GM19099 (cell line): Measurements from ENCODE around the gene BLOC1S6.

Source experiments
- POLR2A ChIP-seq: IDR thresholded peaks from 3 replicates; pipeline ENCODE4 v1.6.1; 2011; ENCODE audit warnings: low read depth; ENCODE audit not compliant: insufficient read length; ENCODE audit errors: extremely low read depth

The BLOC1S6 gene

DNA sequence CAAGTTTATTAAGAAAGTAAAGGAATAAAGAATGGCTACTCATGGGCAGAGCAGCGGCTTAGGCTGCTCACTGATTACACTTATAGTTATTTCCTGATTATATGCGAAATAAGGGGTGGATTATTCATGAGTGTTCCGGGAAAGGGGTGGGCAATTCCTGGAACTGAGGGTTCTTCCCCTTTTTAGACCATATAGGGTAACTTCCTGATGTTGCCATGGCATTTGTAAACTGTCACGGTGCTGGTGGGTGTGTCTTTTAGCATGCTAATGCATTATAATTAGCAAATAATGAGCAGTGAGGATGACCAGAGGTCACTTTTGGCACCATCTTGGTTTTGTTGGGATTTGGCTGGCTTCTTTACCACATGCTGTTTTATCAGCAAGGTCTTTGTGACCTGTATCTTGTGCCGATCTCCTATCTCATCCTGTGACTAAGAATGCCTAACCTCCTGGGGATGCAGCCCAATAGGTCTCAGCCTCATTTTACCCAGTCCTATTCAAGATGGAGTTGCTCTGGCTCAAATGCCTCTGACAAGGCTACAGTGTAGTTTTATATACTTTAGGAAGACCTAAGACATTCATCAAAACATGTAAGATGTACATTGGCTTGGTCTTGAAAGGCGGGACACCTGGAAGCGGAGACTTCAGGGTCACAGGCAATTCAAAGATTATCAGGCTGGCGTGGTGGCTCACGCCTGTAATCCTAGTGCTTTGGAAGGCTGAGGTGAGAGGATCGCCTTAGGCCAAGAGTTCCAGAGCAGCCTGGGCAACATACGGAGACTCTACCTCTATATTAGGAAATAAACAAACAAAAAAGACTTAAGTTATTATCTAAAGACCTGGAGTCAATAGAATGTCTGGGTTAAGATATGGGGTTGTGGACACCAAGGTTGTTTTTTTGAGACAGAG lies 3.2 kb upstream of the BLOC1S6 start:
- TF ChIP-seq POLR2A, result no peak

DNA sequence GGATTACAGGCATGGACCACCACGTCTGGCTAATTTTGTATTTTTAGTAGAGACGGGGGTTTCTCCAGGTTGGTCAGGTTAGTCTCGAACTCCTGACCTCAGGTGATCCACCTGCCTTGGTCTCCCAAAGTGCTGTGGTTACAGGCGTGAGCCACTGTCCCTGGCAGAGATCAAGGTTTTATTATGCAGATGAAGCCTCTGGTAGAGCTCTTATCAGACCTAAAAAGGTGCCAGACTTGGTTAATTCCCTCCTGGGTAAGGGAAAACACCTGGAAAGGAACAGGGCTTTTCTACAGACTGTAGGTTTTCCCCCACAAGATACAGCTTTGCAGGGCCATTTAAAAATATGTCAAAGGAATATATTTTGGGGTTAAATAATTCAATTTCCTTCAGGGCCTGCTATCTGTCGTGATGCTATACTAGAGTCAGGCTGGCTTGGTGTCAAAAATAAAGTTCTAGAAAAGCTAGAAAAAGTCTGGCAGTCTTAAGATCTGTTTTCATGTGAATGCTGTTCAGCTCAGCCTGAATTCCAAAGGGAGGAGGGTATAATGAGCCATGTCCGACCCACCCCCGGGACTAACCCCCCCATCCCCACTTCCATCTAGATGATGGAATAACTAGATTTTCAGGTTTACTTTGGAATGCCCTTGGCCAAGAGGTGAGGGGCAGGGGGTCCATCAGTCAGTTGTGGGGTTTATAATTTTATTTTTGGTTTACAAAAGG lies 1.9 kb upstream of the BLOC1S6 start:
- TF ChIP-seq POLR2A, result no peak

DNA sequence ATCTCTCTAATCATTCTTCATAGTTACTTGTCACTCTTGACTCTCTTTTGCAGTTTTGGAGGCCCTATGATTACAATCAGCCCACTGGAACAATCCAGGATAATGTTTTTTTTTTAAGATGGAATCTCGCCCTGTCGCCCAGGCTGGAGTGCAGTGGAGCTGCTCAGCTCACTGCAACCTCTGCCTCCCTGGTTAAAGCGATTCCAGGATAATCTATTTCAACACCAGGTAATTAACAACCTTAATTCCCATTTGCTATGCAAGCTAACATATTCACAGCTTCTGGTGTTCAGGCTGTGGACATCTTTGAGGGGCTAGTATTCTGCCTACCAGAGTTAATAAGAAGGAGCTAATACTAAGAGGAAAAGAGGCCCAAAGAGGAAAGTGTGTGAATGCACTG lies 1.1 kb upstream of the BLOC1S6 start:
- no peak for TF ChIP-seq POLR2A

DNA sequence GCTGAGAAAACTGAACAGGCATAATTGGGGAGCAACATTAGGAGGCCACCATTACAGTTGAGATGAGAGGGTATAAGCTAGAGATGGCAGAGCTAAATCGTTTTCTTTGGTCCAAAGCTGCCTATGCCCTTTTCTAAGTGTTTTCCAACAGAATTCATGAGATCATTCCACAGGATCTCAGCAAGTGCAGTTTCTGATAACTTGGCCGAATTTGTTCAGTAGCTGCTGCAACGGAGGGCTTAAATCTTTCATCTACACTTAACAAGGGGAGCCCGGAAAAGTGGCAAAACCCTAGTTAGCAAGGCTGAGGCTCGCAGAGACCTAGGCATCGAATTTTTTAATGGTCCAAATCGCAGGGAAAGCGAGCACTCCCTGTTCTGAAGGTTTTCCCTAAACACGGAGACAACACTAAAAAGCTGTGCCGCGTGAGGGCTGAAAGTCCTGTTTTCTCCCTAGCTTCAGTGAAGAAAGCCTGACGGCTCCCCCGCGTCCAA lies 531 bp upstream of the BLOC1S6 start:
- no peak for TF ChIP-seq POLR2A

DNA sequence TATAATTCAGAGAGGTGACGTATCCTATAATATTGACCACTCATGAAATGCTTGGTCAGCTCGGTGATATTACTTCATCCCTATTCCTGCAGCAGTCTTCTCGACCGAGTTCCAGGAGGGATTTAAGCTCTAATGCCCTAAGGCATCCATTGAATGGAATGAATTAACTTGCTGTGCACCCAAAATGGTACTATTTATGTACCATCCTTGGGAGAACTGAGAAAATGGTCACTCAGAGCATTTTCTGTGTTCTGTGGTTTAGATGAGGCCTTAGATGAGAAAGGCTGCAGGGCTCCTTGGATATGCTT lies 638 bp downstream of the BLOC1S6 start:
- TF ChIP-seq POLR2A, result no peak

DNA sequence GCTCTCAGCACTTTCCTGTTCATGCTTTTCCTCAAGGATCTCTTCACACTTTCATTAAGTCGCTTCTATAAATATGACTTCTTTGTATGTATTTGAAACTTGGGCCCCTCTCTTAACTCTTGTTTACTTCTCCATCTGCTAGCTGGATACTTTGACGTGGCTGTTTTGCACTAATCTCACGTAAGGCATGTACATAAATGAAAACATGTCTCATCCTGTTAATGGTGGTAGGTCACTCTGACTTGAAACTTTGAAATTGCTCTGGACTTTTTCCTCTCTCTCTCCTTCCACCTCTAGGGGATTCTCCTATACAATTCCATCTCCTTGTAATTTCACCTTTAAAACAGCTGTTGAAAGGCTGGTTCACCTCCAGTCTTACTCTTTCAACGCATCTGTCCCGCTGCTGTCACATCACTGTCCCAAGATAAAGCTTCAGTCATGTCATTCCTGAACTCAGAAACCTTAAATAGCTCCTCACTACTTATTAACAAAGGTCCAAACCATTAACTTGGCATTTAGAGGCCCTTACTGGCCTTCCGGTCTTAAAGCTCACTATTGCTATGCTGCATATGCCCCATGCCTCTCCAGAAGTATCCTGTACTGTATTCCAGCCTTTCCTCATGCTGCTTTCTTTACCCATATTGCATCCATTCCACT lies 1.2 kb downstream of the BLOC1S6 start:
- no peak for TF ChIP-seq POLR2A

DNA sequence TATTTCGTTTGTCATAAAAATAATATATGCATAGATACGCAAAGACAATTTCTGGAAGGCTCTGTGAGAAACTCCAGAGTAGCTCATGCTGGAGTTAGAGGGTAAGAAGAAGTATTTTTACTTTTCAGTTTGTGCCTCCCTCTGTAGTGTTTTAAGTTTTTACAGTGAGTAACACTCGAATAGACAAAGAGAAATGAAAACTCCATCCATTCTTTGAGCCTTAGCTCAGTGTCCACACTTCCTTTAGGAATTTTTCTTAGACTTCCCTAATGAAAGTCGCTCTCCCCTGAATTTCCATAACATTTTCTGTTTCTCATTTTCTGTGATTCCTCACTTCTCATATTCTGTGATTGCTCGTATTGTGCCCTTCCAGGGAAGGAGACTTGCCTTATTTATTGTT lies 2.1 kb downstream of the BLOC1S6 start:
- no peak for TF ChIP-seq POLR2A

DNA sequence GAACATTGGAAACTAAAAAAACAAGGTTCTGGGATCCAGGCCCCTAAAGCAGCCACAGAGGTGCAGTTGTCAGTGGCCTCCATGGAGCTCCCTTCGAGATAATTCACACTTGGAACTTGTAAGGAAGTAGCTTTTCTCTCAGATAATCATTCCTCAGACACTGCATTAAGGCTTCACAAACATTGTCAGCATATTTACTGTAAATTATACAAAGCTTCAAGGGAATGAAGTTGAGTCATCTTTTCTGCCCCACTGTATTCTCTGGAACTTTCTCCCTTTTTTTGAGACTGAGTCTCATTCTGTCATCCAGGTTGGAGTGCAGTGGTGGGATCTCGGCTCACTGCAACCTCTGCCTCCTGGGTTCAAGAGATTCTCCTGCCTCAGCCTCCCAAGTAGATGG lies 7.1 kb downstream of the BLOC1S6 start:
- TF ChIP-seq POLR2A, result no peak

DNA sequence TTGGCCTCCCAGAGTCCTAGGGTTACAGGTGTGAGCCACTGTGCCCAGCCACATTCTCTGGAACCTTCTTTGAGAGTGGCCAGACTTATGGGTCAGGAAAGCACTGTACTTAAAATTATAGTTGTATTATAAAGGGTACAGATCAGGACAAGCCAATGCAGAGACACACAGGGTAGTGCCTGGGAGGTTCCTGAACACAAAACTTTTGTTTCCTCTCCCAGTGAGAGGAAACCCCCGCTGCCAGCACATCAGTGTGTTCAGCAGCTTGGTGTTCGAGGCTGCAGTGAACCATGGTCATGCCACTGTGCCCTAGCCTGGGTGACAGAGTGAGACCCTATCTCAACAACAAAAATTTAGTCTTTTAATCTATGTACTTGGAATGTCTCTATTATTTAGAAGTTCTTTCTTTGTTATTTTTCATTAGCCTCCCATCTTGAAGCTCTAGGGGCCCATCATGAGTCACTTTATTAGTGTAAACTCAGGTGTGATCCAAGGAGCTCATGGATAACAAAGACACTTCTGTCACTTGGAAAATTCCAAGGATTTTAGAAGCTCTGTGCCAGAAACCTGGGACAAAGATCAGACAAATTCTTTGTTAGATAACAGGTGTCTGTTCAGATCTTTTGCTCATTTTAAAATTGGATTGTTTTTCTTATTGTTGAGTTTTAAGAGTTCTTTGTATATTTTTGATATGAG lies 7.8 kb downstream of the BLOC1S6 start:
- TF ChIP-seq POLR2A, result no peak

DNA sequence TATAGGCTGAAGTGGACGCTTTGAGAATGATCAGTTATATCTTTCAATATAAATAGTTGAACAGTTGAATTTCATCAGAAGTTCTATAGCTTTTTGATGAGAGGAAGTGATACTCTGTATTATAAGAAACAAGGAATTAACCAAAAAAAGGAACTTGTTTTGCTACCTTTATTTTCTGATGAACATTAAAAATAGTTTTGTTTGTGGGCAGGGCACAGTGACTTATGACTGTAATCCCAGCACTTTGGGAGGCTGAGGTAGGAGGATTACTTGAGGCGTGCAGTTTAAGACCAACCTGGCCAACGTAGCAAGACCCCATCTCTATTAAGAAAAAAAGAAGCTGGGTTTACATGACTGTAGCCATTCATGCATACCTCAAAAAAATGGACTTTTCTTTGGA lies 16.7 kb downstream of the BLOC1S6 start:
- TF ChIP-seq POLR2A, result no peak

DNA sequence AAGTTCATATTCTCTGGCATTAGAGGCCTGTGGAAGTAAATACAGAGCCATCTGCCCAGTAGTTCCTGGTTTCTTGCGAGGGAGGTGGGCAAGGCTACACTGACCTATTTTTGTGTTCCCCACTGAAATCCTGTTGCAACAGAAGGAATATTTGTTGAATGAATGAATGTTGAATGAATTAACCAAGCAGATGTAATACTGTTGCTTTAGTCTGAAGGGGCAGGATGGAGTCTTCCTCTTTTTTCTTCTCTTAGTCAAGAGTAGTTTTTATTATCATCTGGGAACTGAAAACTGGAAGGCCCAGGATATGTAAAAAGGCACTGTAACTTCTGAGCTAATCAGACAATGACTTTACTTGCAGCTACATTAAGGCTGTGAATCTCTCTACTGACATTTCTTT lies 17.1 kb downstream of the BLOC1S6 start:
- no peak for TF ChIP-seq POLR2A

DNA sequence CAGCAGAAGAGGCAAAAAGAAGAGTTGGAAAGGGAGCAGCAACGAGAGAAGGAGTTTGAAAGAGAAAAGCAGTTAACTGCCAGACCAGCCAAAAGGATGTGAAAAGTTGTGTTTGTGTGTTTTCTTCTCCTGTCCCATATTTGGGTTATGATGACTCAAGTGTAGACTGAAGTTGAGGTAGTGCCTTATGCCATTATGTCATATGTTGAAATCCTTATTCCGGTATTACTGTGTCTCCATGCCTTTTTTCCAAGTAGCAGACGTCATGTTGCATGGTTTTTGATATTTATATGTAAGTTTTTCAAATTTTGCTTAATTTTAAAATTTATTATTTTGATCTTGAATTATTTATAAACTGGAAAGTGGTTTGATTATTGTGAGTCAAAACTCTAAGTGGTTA lies 19.2 kb downstream of the BLOC1S6 start:
- no peak for TF ChIP-seq POLR2A

DNA sequence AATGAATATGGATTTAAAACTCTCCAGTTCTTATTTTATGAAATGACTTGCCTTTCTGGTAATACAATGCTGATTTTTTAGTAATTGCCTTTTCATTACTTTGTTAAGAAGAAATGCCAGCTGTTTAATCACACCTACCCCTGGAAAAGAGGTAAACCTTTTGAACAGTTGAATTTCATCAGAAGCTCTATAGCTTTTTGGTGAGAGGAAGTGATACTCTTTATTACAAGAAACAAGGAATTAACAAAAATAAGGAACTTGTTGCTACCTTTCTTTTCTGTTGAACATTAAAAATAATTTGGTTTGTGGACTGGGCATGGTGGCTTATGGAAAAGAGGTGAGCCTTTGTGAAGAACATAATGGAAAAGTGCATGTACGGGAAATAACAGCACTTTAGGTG lies 19.7 kb downstream of the BLOC1S6 start:
- no peak for TF ChIP-seq POLR2A

DNA sequence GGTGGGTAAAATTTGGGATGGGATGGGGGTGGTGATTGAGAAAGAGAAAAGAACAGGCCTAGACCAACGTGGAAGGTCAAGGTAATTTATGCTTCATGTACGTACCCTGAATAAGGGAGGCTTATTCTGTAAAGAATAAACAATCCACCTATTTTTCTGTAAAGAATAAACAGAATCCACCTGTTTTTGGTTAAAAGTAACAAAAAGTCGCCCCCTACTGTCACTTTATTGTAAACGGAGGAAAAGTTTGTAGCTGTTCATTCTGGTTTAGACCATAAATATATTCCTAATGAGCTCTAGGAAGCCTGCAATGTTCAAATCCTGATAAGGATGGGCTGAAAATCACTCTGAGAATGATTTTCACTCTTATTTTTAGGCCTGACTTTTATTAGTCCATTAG lies 24.1 kb downstream of the BLOC1S6 start:
- no peak for TF ChIP-seq POLR2A

DNA sequence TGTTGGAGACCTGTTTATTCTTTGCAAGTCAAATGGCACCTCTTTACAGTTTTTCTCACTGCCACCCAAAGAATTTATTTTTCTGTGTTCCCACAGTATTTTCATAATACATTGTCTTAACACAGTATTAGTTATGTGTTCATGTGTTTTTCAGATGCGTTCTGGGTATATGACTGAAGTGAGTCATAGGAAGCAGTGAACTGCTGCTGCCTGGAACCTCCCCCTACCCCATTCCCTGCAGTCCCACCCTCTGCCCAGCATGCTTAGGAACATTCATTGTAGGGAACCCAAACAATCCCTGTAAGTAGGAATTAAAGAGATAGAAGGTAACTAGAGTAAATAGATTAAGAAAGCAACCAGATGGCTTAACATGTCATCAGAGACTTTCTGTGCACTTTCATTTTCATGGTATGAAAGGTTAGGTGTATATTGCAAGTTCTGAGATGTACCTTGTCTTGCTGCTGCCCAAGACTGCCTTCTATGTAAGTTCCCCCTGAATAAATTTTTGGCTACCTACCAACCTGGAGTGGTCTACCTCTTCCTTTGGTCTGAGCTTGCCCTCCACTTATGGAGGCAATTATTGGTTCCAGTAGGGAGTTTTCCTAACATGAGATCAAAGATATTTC lies 25.7 kb downstream of the BLOC1S6 start:
- TF ChIP-seq POLR2A, result no peak

DNA sequence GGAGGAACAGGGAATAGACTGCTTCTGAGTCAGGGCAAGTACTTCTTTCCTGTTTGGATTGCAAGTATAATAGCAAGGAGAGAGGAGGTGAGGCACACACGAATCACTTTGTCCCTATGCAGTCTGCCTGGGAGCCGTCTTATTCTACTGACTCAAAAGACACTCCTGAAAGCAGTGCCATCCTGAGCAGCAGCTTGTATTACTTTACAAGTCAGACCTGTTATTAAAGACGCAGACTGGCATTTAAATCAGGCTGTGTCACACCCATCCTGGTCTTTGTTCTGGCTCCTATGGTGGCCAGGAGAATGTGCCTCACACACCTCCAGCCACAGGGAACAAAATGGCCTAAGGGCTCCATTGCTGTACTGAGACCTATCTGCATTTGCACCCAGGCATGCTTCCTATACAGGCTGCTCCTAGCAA lies 29.7 kb downstream of the BLOC1S6 start:
- no peak for TF ChIP-seq POLR2A
